IPS-15b (cell line): ENCODE measurements around the gene RRAGA.
"Not testable (repeated sequence)": the region's sequence is repeated elsewhere in the genome, so short reads cannot be mapped to it uniquely, and the experiment has no call there.

Experiments
- H3K27me3 ChIP-seq: one replicate; pipeline ENCODE4 v1.6.1; 2013; ENCODE audit warnings: low read length; ENCODE audit not compliant: control insufficient read depth, insufficient read depth
- H3K36me3 ChIP-seq: one replicate; pipeline ENCODE4 v1.6.1; 2013; ENCODE audit warnings: low read length; ENCODE audit not compliant: control insufficient read depth, insufficient read depth
- H3K4me1 ChIP-seq: one replicate; pipeline ENCODE4 v1.6.1; 2013; ENCODE audit warnings: mild to moderate bottlenecking, low read length; ENCODE audit not compliant: control insufficient read depth, insufficient read depth
- H3K4me3 ChIP-seq: one replicate; pipeline ENCODE4 v1.5.1; 2013; ENCODE audit warnings: low read depth, low read length
- H3K9ac ChIP-seq: one replicate; pipeline ENCODE4 v1.6.1; 2013; ENCODE audit warnings: low read depth, mild to moderate bottlenecking, low read length
- H3K9me3 ChIP-seq: one replicate; pipeline ENCODE4 v1.6.1; 2013; ENCODE audit warnings: mild to moderate bottlenecking, low read length; ENCODE audit not compliant: control insufficient read depth, insufficient read depth

The RRAGA gene

GRCh38 chr9:19048966-19049916, at the start of gene RRAGA:
Gene RRAGA (plus strand): TSS chr9:19049427. CDS start chr9:19049660, 233 bp downstream.
- Histone ChIP-seq H3K36me3 (no peaks in the 10 kb centered on the region), H3K27me3 (no peaks in the 10 kb centered on the region), H3K9me3 (no peaks in the 10 kb centered on the region), H3K9ac (peak within 1 kb of the TSS; percentile 89), H3K4me3 (peak within 1 kb of the TSS; percentile 95), H3K4me1 (peaks cover 7% of the 10 kb centered on the region)

- no peaks in the 10 kb centered on the region for H3K9me3 ChIP-seq
- H3K4me1 ChIP-seq = no peaks in the 10 kb centered on the region
- H3K9ac ChIP-seq = no peak overlapping the region
- no peak overlapping the region for H3K4me3 ChIP-seq
- no peaks in the 10 kb centered on the region for H3K36me3 ChIP-seq
- H3K27me3 ChIP-seq = no peaks in the 10 kb centered on the region
Observed at GRCh38 chr9:19000133-19000532, 49.1 kb upstream of the RRAGA start.

- no peak overlapping the region for H3K9ac ChIP-seq
- H3K36me3 ChIP-seq = no peaks in the 10 kb centered on the region
- H3K9me3 ChIP-seq = no peaks in the 10 kb centered on the region
- H3K4me3 ChIP-seq = no peak overlapping the region
- no peaks in the 10 kb centered on the region for H3K27me3 ChIP-seq
- H3K4me1 ChIP-seq = peaks cover 4% of the 10 kb centered on the region
Observed at GRCh38 chr9:19009391-19009965, 39.7 kb upstream of the RRAGA start.

- Histone ChIP-seq H3K4me3 (no peak overlapping the region), H3K36me3 (no peaks in the 10 kb centered on the region), H3K9me3 (no peaks in the 10 kb centered on the region), H3K4me1 (no peaks in the 10 kb centered on the region), H3K27me3 (no peaks in the 10 kb centered on the region), H3K9ac (no peak overlapping the region)
Observed at GRCh38 chr9:19018201-19018600, 31.0 kb upstream of the RRAGA start.

- Histone ChIP-seq H3K36me3 (no peaks in the 10 kb centered on the region), H3K27me3 (no peaks in the 10 kb centered on the region), H3K9ac (no peak overlapping the region), H3K4me3 (no peak overlapping the region), H3K9me3 (no peaks in the 10 kb centered on the region), H3K4me1 (no peaks in the 10 kb centered on the region)
Observed at GRCh38 chr9:19020886-19021455, 28.3 kb upstream of the RRAGA start.

- not testable (repeated sequence) for H3K36me3 ChIP-seq, H3K4me3 ChIP-seq, H3K9ac ChIP-seq, H3K4me1 ChIP-seq, H3K9me3 ChIP-seq, H3K27me3 ChIP-seq
Observed at GRCh38 chr9:19021649-19022048, 27.6 kb upstream of the RRAGA start.

- Histone ChIP-seq H3K27me3 (no peaks in the 10 kb centered on the region), H3K4me3 (no peak overlapping the region), H3K4me1 (no peaks in the 10 kb centered on the region), H3K36me3 (no peaks in the 10 kb centered on the region), H3K9ac (no peak overlapping the region), H3K9me3 (no peaks in the 10 kb centered on the region)
Observed at GRCh38 chr9:19022206-19022605, 27.0 kb upstream of the RRAGA start.

GRCh38 chr9:19023078-19023477, 26.1 kb upstream of the RRAGA start:
- Histone ChIP-seq H3K36me3 (no peaks in the 10 kb centered on the region), H3K4me1 (no peaks in the 10 kb centered on the region), H3K27me3 (no peaks in the 10 kb centered on the region)

GRCh38 chr9:19026375-19026774, 22.9 kb upstream of the RRAGA start:
- no peaks in the 10 kb centered on the region for H3K4me1 ChIP-seq
- no peaks in the 10 kb centered on the region for H3K36me3 ChIP-seq
- no peak overlapping the region for H3K4me3 ChIP-seq
- H3K9me3 ChIP-seq = no peaks in the 10 kb centered on the region
- H3K9ac ChIP-seq = no peak overlapping the region
- no peaks in the 10 kb centered on the region for H3K27me3 ChIP-seq

More at GRCh38 chr9:19023078-19023477, 26.1 kb upstream of the RRAGA start:
- Histone ChIP-seq H3K4me3 (no peak overlapping the region), H3K9ac (no peak overlapping the region), H3K9me3 (no peaks in the 10 kb centered on the region)

GRCh38 chr9:19027825-19028224, 21.4 kb upstream of the RRAGA start:
- no peaks in the 10 kb centered on the region for H3K27me3 ChIP-seq
- no peaks in the 10 kb centered on the region for H3K4me1 ChIP-seq
- H3K36me3 ChIP-seq = no peaks in the 10 kb centered on the region
- no peak overlapping the region for H3K9ac ChIP-seq
- no peaks in the 10 kb centered on the region for H3K9me3 ChIP-seq
- no peak overlapping the region for H3K4me3 ChIP-seq

GRCh38 chr9:19028835-19029451, 20.3 kb upstream of the RRAGA start:
- no peaks in the 10 kb centered on the region for H3K36me3 ChIP-seq
- H3K4me3 ChIP-seq = no peak overlapping the region
- H3K9ac ChIP-seq = no peak overlapping the region
- no peaks in the 10 kb centered on the region for H3K9me3 ChIP-seq
- H3K4me1 ChIP-seq = no peaks in the 10 kb centered on the region
- no peaks in the 10 kb centered on the region for H3K27me3 ChIP-seq
